Mucosa of descending colon (tissue), 3 donors: Measurements from ENCODE around the gene PTGFRN. TPM values are rescaled to one million over a fixed set of nuclear protein-coding genes. Genes with fewer than 3 reads are reported as not detected.

ENCODE experiments used
- ATAC-seq: fragments of 200-7000 bp; cut with Tn5 transposase; one replicate; pipeline ENCODE4 v1.9.1; 2020; ENCODE audit warnings: mild to moderate bottlenecking, moderate library complexity
- DNase-seq, 3 donors: peaks; one replicate each; pipeline ENCODE4 v3.0.0-alpha.2; 2020
- H3K36me3 ChIP-seq: fragments of 200-600 bp; one replicate; pipeline ENCODE4 v1.8.0; 2021; ENCODE audit warnings: low read depth, mild to moderate bottlenecking
- H3K4me1 ChIP-seq: fragments of 200-600 bp; one replicate; pipeline ENCODE4 v1.8.0; 2021; ENCODE audit warnings: low read depth, mild to moderate bottlenecking
- H3K4me3 ChIP-seq: fragments of 200-600 bp; one replicate; pipeline ENCODE4 v1.8.0; 2021; ENCODE audit warnings: mild to moderate bottlenecking
- H3K9me3 ChIP-seq: fragments of 200-600 bp; one replicate; pipeline ENCODE4 v1.8.0; 2021; ENCODE audit warnings: mild to moderate bottlenecking
- CTCF ChIP-seq: fragments of 200-600 bp; IDR thresholded peaks from one replicate; pipeline ENCODE4 v1.8.0; 2022; ENCODE audit warnings: antibody characterized with exemption, mild to moderate bottlenecking
- intact Hi-C, 2 donors: fragments of 100-400 bp; cut with DNase I in 1 of 2; cut with micrococcal nuclease in 1 of 2; formaldehyde crosslinking; loops; one replicate each; pipeline versions ENCODE4 v1.11.0 to v1.11.1; 2022; cut with DNase I, micrococcal nuclease
- total RNA-seq, 3 donors: library from RNA; stranded (reverse); fragmentation: NEBNext Ultra II Directional in 2 of 3; extraction: Animal tissue kit (Norgen Biotek cat#: 25700) in 2 of 3; gene quantifications; one replicate each; pipeline versions ENCODE4 v1.2.1 to v1.2.4, GENCODE V29; 2021 to 2023
- donor health status: DM: no; HTN: no; CAD: no; lungs with moderate emphysema.
- donor health status: DM: no; HTN: no; CAD: no.
- donor health status: DM: no; HTN: yes; CAD: no.

The PTGFRN gene
- total RNA-seq, 3 donors from 2014 or later, result 74.4 to 185 (median 84.4) TPM

DNA sequence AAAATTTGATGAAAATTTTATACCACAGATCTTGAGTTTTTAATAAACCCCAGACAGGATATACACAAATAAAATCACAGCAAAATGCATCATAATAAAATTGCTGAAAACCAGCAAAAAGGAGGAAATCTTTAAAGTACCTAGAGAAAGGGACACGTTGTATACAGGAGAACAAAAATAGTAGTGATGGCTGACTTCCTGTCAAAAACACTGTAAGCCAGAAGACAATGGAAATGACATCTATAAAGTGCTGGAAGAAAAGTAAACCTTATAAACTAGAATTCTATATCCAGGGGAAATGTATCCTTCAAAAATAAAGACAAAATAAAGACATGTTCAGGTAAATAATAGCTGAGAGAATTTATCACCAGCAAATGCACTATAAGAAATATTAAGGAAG, 14.6 kb upstream of the PTGFRN start:
- DNase-seq (no peak), ATAC-seq (no peak)
- intact Hi-C loops, result no loop called here
- no peak for TF ChIP-seq CTCF
- no peaks in the 10 kb centered on the region for H3K9me3 ChIP-seq
- no peaks in the 10 kb centered on the region for H3K36me3 ChIP-seq
- no peak overlapping the region for H3K4me3 ChIP-seq
- no peaks in the 10 kb centered on the region for H3K4me1 ChIP-seq

DNA sequence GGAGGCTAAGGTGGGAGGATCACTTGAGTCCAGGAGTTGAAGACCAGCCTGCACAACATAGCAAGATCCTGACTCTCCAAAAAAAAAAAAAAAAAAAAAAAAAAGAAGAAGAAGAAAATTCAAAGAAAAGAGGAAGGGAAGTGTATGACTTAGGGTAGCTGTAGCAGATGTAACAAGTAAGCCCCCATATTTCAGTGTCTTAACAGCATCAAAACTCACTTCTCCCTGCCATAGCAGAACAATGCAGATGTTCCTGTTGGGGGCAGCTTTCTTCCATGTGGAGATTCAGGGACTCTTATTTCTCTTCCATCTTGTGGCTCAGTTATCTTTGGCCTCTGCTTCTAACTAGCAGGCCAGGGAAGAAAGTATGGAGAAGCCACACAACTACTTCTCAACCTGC, 10.2 kb upstream of the PTGFRN start:
- Histone ChIP-seq H3K9me3 (no peaks in the 10 kb centered on the region), H3K4me3 (no peak overlapping the region), H3K4me1 (no peaks in the 10 kb centered on the region), H3K36me3 (no peaks in the 10 kb centered on the region)
- DNase-seq, result no peak
- no peak for ATAC-seq
- no peak for TF ChIP-seq CTCF
- intact Hi-C loops, result no loop called here

GRCh38 chr1:116900471-116901365, 9.0 kb upstream of the PTGFRN start:
- H3K36me3 ChIP-seq, result no peaks in the 10 kb centered on the region
- no peaks in the 10 kb centered on the region for H3K9me3 ChIP-seq
- ATAC-seq (no peak), DNase-seq (no peak)
- intact Hi-C loops, result loop anchor here in 1 of 2 donors (10.0 kb wide), 1 partner anchor 154 kb away; no protein-coding TSS in a partner anchor
- H3K4me1 ChIP-seq, result no peaks in the 10 kb centered on the region
- no peak for TF ChIP-seq CTCF
- H3K4me3 ChIP-seq, result no peak overlapping the region

DNA sequence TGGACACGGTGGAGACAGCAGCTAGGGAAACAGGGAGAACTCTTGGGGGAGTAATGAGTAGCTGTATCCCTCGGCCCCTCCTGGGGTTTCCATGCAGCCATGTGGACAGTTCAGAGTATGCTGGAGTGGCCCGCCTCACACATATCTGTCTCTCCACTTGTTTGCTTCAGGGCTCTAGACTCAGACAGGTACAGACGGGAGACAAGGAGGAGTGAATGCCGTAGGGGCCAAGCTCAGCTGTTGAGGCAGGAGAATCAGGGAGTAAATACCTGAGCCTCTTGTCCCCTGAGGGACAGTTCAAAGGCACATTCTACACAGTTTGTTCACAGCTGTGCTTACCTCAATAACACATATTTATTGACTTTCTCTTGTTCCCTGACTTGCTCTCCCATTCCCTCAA, 7.7 kb upstream of the PTGFRN start:
- H3K4me3 ChIP-seq, result no peak overlapping the region
- H3K36me3 ChIP-seq, result no peaks in the 10 kb centered on the region
- ATAC-seq, result no peak
- no peaks in the 10 kb centered on the region for H3K9me3 ChIP-seq
- intact Hi-C loops, result loop anchor here in 1 of 2 donors (10.0 kb wide), 1 partner anchor 153 kb away; no protein-coding TSS in a partner anchor
- no peak for DNase-seq
- no peaks in the 10 kb centered on the region for H3K4me1 ChIP-seq
- no peak for TF ChIP-seq CTCF

GRCh38 chr1:116902723-116903383, 6.9 kb upstream of the PTGFRN start:
- no peaks in the 10 kb centered on the region for H3K4me1 ChIP-seq
- DNase-seq (no peak), ATAC-seq (no peak)
- H3K36me3 ChIP-seq, result no peaks in the 10 kb centered on the region
- no peaks in the 10 kb centered on the region for H3K9me3 ChIP-seq
- no peak for TF ChIP-seq CTCF
- H3K4me3 ChIP-seq, result no peak overlapping the region
- intact Hi-C loops, result loop anchor here in 1 of 2 donors (10.0 kb wide), 1 partner anchor 152 kb away; no protein-coding TSS in a partner anchor
